Astrocyte (in vitro differentiated cells and primary cell): Measurements from ENCODE around the gene MYL12A. TPM values are rescaled to one million over a fixed set of nuclear protein-coding genes. Genes with fewer than 3 reads are reported as not detected.

Source experiments
- DNase-seq: peaks from one replicate; pipeline ENCODE4 v3.0.0-alpha.2; 2010; ENCODE audit warnings: low read depth
- FAIRE-seq: peaks from 2 replicates; lab custom pipeline; 2011; peaks lifted over from hg19 to GRCh38; lab: Jason Lieb, UNC
- H2AFZ ChIP-seq: 2 replicates; pipeline ENCODE4 v1.6.0; 2012; ENCODE audit warnings: low read depth, low read length, inconsistent platforms
- H3K27ac ChIP-seq: 2 replicates; pipeline ENCODE4 v1.5.1; 2011; ENCODE audit warnings: low read depth, low read length, inconsistent platforms
- H3K27me3 ChIP-seq: 2 replicates; pipeline ENCODE4 v1.6.0; 2011; ENCODE audit warnings: low read length, inconsistent platforms; ENCODE audit not compliant: insufficient read depth
- H3K36me3 ChIP-seq: 2 replicates; pipeline ENCODE4 v1.5.1; 2011; ENCODE audit warnings: low read length, inconsistent platforms; ENCODE audit not compliant: insufficient read depth
- H3K4me1 ChIP-seq: 2 replicates; pipeline ENCODE4 v1.5.1; 2011; ENCODE audit warnings: low read length, inconsistent platforms; ENCODE audit not compliant: insufficient read depth
- H3K4me2 ChIP-seq: 2 replicates; pipeline ENCODE4 v1.6.0; 2012; ENCODE audit warnings: low read length, inconsistent platforms
- H3K4me3 ChIP-seq: 2 replicates; pipeline ENCODE4 v1.5.1; 2011; ENCODE audit warnings: low read depth, mild to moderate bottlenecking, low read length, inconsistent platforms; ENCODE audit not compliant: insufficient read depth
- H3K79me2 ChIP-seq: 2 replicates; pipeline ENCODE4 v1.6.0; 2012; ENCODE audit warnings: mild to moderate bottlenecking, low read length, inconsistent platforms; ENCODE audit not compliant: insufficient read depth
- H3K9ac ChIP-seq: 2 replicates; pipeline ENCODE4 v1.6.0; 2012; ENCODE audit warnings: mild to moderate bottlenecking, low read length, inconsistent platforms
- H3K9me3 ChIP-seq: 2 replicates; pipeline ENCODE4 v1.5.1; 2012; ENCODE audit warnings: low read depth, mild to moderate bottlenecking, low read length, inconsistent platforms; ENCODE audit not compliant: insufficient read depth
- H4K20me1 ChIP-seq: 2 replicates; pipeline ENCODE4 v1.6.0; 2012; ENCODE audit warnings: low read length, inconsistent platforms; ENCODE audit not compliant: insufficient read depth
- H3K27ac Mint-ChIP-seq: one replicate; pipeline ENCODE4 v1.8.0; 2021; ENCODE audit warnings: mild to moderate bottlenecking, mixed read lengths; ENCODE audit not compliant: unreplicated experiment
- H3K27me3 Mint-ChIP-seq: one replicate; pipeline ENCODE4 v1.8.0; 2021; ENCODE audit warnings: low read depth, mixed read lengths; ENCODE audit not compliant: unreplicated experiment
- H3K36me3 Mint-ChIP-seq: one replicate; pipeline ENCODE4 v1.8.0; 2021; ENCODE audit warnings: low read depth, mixed read lengths; ENCODE audit not compliant: unreplicated experiment
- H3K4me1 Mint-ChIP-seq: one replicate; pipeline ENCODE4 v1.8.0; 2021; ENCODE audit warnings: low read depth, mixed read lengths; ENCODE audit not compliant: unreplicated experiment
- H3K4me3 Mint-ChIP-seq: one replicate; pipeline ENCODE4 v1.8.0; 2021; ENCODE audit warnings: mild to moderate bottlenecking, moderate library complexity, mixed read lengths; ENCODE audit not compliant: unreplicated experiment
- H3K9me3 Mint-ChIP-seq: one replicate; pipeline ENCODE4 v1.8.0; 2021; ENCODE audit warnings: mild to moderate bottlenecking, mixed read lengths; ENCODE audit not compliant: unreplicated experiment
- EZH2 ChIP-seq: IDR thresholded peaks from 2 replicates; pipeline ENCODE4 v1.6.1; 2012; ENCODE audit warnings: mild to moderate bottlenecking, low read length, inconsistent platforms; ENCODE audit not compliant: insufficient read depth
- total RNA-seq: library from RNA; stranded (reverse); gene quantifications from 2 replicates; pipeline ENCODE4 v1.2.1, GENCODE V29; 2021
- TF ChIP-seq, protein P1 (sequence below): IDR thresholded peaks from 2 replicates; pipeline ENCODE4 v1.5.1; 2011; ENCODE audit warnings: low read depth, mild to moderate bottlenecking, inconsistent platforms, low read length, moderate library complexity; ENCODE audit not compliant: insufficient read depth

MYL12A gene
- total RNA-seq, 1 donor from 2014 or later: 682 TPM

DNA sequence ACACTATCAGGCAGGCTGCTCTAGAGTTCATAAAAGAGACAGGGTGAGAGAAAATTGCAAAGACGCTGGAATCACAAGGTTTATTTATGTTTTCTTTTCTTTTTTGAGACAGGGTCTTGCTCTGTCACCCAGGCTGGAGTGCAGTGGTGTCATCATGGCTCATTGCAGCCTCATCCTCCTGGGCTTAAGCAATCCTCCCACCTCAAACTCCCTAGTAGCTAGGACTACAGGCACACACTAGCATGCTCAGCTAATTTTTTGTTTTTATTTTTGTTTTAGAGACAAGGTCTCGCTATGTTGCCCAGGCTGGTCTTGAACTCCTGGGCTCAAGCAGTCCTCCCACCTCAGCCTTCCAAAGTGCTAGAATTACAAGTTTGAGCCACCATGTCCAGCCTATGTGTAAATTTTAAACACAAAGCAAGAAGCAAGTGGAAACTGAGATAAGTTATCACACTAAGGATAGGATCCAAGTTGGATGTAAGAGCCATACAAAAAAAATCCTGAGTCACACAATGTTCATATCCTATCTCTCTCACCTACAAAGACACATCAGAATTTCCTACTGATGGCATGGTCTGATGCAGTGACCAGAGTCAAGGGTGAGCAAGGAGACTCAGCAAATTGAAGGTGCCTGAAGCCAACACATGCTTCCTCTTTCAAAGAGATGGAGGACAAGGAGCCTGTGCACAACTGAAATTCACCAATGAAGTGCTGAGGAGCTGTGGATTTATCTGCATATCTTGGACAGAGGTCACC, 45.8 kb downstream of the MYL12A start:
- H3K9ac ChIP-seq: no peak overlapping the region
- Mint-ChIP-seq H3K4me1 (peaks cover 1% of the 10 kb centered on the region), H3K9me3 (peaks cover 15% of the 10 kb centered on the region), H3K36me3 (peaks cover 2% of the 10 kb centered on the region), H3K4me3 (no peak overlapping the region), H3K27me3 (no peaks in the 10 kb centered on the region), H3K27ac (no peak overlapping the region)
- no peaks in the 10 kb centered on the region for H3K27me3 ChIP-seq
- no peak overlapping the region for H3K27ac ChIP-seq
- FAIRE-seq (no peak), DNase-seq (no peak)
- H3K4me2 ChIP-seq: no peak overlapping the region
- no peaks in the 10 kb centered on the region for H3K36me3 ChIP-seq
- no peak overlapping the region for H3K4me3 ChIP-seq
- no peak for TF ChIP-seq EZH2
- TF ChIP-seq, protein P1, sequence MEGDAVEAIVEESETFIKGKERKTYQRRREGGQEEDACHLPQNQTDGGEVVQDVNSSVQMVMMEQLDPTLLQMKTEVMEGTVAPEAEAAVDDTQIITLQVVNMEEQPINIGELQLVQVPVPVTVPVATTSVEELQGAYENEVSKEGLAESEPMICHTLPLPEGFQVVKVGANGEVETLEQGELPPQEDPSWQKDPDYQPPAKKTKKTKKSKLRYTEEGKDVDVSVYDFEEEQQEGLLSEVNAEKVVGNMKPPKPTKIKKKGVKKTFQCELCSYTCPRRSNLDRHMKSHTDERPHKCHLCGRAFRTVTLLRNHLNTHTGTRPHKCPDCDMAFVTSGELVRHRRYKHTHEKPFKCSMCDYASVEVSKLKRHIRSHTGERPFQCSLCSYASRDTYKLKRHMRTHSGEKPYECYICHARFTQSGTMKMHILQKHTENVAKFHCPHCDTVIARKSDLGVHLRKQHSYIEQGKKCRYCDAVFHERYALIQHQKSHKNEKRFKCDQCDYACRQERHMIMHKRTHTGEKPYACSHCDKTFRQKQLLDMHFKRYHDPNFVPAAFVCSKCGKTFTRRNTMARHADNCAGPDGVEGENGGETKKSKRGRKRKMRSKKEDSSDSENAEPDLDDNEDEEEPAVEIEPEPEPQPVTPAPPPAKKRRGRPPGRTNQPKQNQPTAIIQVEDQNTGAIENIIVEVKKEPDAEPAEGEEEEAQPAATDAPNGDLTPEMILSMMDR: no peak
- H3K4me1 ChIP-seq: peaks cover 6% of the 10 kb centered on the region
- no peaks in the 10 kb centered on the region for H4K20me1 ChIP-seq
- H2AFZ ChIP-seq: no peak overlapping the region
- peaks cover 3% of the 10 kb centered on the region for H3K9me3 ChIP-seq
- H3K79me2 ChIP-seq: no peaks in the 10 kb centered on the region

- no peak overlapping the region for H3K4me3 ChIP-seq
- FAIRE-seq (no peak), DNase-seq (peak; percentile 57)
- no peak overlapping the region for H3K9ac ChIP-seq
- peaks cover 6% of the 10 kb centered on the region for H3K4me1 ChIP-seq
- H3K27me3 Mint-ChIP-seq: no peaks in the 10 kb centered on the region
- no peak overlapping the region for H3K27ac ChIP-seq
- TF ChIP-seq EZH2: no peak
- TF ChIP-seq, protein P1: no peak
- peaks cover 2% of the 10 kb centered on the region for H3K36me3 Mint-ChIP-seq
- peaks cover 14% of the 10 kb centered on the region for H3K9me3 Mint-ChIP-seq
- H3K27me3 ChIP-seq: no peaks in the 10 kb centered on the region
- no peaks in the 10 kb centered on the region for H4K20me1 ChIP-seq
- H3K4me3 Mint-ChIP-seq: peak overlapping the region; percentile 4
- no peak overlapping the region for H3K4me2 ChIP-seq
- H3K4me1 Mint-ChIP-seq: peaks cover 1% of the 10 kb centered on the region
- no peaks in the 10 kb centered on the region for H3K79me2 ChIP-seq
- H2AFZ ChIP-seq: no peak overlapping the region
- H3K27ac Mint-ChIP-seq: peak overlapping the region; percentile 60
- H3K9me3 ChIP-seq: peaks cover 3% of the 10 kb centered on the region
- no peaks in the 10 kb centered on the region for H3K36me3 ChIP-seq
Observed at GRCh38 chr18:3294435-3295080, 47.0 kb downstream of the MYL12A start.
